ENCODE results near the gene CNTNAP2. TPM values are rescaled to one million over a fixed set of nuclear protein-coding genes. Genes with fewer than 3 reads are reported as not detected.

Gene CNTNAP2
- total RNA-seq, 1 experiment from 2014 or later = 42.5 TPM

DNA sequence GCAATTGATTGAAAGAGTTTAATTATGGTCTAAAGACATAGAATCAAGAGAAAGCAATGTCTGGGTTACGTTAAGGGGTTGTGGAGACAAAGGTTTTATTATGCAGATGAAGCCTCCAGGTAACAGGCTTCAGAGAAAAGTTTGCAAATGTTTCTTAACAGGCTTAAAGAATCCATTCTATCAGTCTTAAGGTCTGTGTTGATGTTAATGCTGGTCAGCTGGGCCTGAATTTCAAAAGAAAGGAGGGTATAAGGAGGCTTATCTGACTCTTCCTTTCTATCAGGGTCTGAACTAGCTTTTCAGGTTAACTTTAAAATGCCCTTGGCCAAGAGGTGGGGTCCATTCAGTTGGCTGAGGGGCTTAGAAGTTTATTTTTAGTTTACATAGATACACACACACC, 1469.5 kb downstream of the CNTNAP2 start:
- intact Hi-C loops (cut with micrococcal nuclease; ENCODE audit: unreplicated experiment) = no loop called here
- H3K36me3 ChIP-seq (ENCODE audit: control insufficient read depth, insufficient read depth, low read length) = no peaks in the 10 kb centered on the region
- H3K4me1 ChIP-seq = no peaks in the 10 kb centered on the region
- Mint-ChIP-seq H3K27me3 (ENCODE audit: insufficient read depth, unreplicated experiment) (no peaks in the 10 kb centered on the region), H3K4me3 (ENCODE audit: unreplicated experiment) (no peak overlapping the region), H3K36me3 (ENCODE audit: insufficient read depth, unreplicated experiment) (no peaks in the 10 kb centered on the region), H3K9me3 (ENCODE audit: unreplicated experiment) (no peaks in the 10 kb centered on the region), H3K27ac (ENCODE audit: unreplicated experiment) (no peak overlapping the region), H3K4me1 (ENCODE audit: low read depth, unreplicated experiment) (no peaks in the 10 kb centered on the region)
- H3K9me3 ChIP-seq = 0 out of 2 replicates have a peak, but pooled peaks cover 2% of the 10 kb centered on the region
- TF ChIP-seq, protein P1, sequence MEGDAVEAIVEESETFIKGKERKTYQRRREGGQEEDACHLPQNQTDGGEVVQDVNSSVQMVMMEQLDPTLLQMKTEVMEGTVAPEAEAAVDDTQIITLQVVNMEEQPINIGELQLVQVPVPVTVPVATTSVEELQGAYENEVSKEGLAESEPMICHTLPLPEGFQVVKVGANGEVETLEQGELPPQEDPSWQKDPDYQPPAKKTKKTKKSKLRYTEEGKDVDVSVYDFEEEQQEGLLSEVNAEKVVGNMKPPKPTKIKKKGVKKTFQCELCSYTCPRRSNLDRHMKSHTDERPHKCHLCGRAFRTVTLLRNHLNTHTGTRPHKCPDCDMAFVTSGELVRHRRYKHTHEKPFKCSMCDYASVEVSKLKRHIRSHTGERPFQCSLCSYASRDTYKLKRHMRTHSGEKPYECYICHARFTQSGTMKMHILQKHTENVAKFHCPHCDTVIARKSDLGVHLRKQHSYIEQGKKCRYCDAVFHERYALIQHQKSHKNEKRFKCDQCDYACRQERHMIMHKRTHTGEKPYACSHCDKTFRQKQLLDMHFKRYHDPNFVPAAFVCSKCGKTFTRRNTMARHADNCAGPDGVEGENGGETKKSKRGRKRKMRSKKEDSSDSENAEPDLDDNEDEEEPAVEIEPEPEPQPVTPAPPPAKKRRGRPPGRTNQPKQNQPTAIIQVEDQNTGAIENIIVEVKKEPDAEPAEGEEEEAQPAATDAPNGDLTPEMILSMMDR (IDR thresholded peaks at IDR 0.05; ENCODE audit: insufficient read depth in 1 of 2, low read depth in 1 of 2, low read length in 1 of 2, severe bottlenecking in 1 of 2, unreplicated experiment in 1 of 2) = no peak
- H3K4me3 ChIP-seq (ENCODE audit: low read depth, low read length) = no peak overlapping the region
- no peaks in the 10 kb centered on the region for H3K27me3 ChIP-seq (replicated peaks; ENCODE audit: control insufficient read depth, insufficient read depth, low read length)
- BruUV-seq (replicated peaks) = no TSS peak
- ChIA-PET CTCF (no interaction called here), POLR2A (no interaction called here)
- DNase-seq = no peak

DNA sequence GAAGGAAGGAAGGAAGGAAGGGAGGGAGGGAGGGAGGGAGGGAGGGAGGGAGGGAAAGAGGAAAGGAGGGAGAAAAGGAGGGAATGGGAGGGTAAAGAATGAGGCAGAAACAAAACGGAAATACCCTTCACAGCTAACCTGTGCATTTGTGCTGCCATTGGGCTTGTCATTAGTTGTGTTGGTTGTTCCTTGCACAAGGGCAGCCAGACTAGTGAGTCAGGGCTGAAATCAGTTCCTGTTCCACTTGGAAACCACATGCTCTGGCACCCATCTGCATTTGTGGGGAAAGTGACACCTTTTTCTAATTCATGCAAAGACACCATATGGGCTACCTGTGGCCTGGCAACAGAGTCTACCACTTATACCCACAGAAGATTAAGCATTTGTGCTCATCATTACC, 1469.9 kb downstream of the CNTNAP2 start:
- Mint-ChIP-seq H3K36me3 (ENCODE audit: insufficient read depth, unreplicated experiment) (no peaks in the 10 kb centered on the region), H3K27me3 (ENCODE audit: insufficient read depth, unreplicated experiment) (no peaks in the 10 kb centered on the region), H3K4me1 (ENCODE audit: low read depth, unreplicated experiment) (no peaks in the 10 kb centered on the region), H3K9me3 (ENCODE audit: unreplicated experiment) (no peaks in the 10 kb centered on the region), H3K4me3 (ENCODE audit: unreplicated experiment) (no peak overlapping the region), H3K27ac (ENCODE audit: unreplicated experiment) (no peak overlapping the region)
- DNase-seq = no peak
- CTCF ChIA-PET = no interaction called here
- Histone ChIP-seq H3K36me3 (ENCODE audit: control insufficient read depth, insufficient read depth, low read length) (no peaks in the 10 kb centered on the region), H3K4me3 (ENCODE audit: low read depth, low read length) (no peak overlapping the region), H3K9me3 (0 out of 2 replicates have a peak, but pooled peaks cover 2% of the 10 kb centered on the region), H3K27me3 (replicated peaks; ENCODE audit: control insufficient read depth, insufficient read depth, low read length) (no peaks in the 10 kb centered on the region), H3K4me1 (no peaks in the 10 kb centered on the region)
- intact Hi-C loops (cut with micrococcal nuclease; ENCODE audit: unreplicated experiment) = no loop called here
- TF ChIP-seq, protein P1 (IDR thresholded peaks at IDR 0.05; ENCODE audit: insufficient read depth in 1 of 2, low read depth in 1 of 2, low read length in 1 of 2, severe bottlenecking in 1 of 2, unreplicated experiment in 1 of 2) = no peak
- POLR2A ChIA-PET = no interaction called here
- no TSS peak for BruUV-seq (replicated peaks)

DNA sequence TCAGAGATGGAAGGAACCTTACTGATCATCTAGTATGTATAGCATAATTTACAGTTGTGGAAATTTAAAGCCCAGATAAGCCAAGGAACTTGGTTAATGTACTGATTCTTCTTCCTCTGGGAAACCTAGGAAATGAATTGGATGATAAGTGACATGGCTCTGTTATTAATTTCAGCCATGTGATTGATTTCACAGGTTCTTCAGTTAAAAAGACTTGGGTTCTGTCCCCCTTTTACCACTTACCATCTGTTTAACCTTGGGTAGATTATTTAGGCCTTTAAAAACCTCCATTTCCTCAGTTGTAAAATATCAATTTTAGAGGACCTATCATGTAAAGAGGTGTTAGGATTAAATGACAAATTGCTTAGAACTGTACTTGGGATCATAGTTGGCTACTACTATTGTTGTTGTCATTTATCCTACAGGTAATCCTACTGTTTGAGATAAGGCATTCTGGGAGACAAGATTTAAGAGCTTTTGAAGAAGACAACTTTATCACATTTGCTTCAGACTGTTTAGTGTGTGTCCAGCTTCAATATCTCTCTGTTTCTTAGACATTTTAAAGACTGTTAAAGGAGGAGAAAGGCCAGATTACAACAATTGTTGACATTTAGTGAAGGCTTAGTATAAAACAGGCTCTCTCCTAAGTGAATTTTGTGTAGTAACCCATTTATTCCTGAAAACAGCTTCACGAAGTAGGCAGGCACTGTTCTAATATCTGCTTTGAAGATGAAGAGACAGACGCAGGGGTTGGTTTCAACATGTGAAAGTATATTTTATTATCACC, 1476.9 kb downstream of the CNTNAP2 start:
- no TSS peak for BruUV-seq (replicated peaks)
- H3K9me3 ChIP-seq = 0 out of 2 replicates have a peak, but pooled peaks cover 2% of the 10 kb centered on the region
- POLR2A ChIA-PET = no interaction called here
- H3K9me3 Mint-ChIP-seq (ENCODE audit: unreplicated experiment) = no peaks in the 10 kb centered on the region
- no peak overlapping the region for H3K4me3 ChIP-seq (ENCODE audit: low read depth, low read length)
- intact Hi-C loops (cut with micrococcal nuclease; ENCODE audit: unreplicated experiment) = no loop called here
- no peak overlapping the region for H3K4me3 Mint-ChIP-seq (ENCODE audit: unreplicated experiment)
- no peaks in the 10 kb centered on the region for H3K27me3 ChIP-seq (replicated peaks; ENCODE audit: control insufficient read depth, insufficient read depth, low read length)
- peaks cover 13% of the 10 kb centered on the region for H3K27me3 Mint-ChIP-seq (ENCODE audit: insufficient read depth, unreplicated experiment)
- H3K36me3 ChIP-seq (ENCODE audit: control insufficient read depth, insufficient read depth, low read length) = no peaks in the 10 kb centered on the region
- CTCF ChIA-PET = no interaction called here
- H3K4me1 Mint-ChIP-seq (ENCODE audit: low read depth, unreplicated experiment) = no peaks in the 10 kb centered on the region
- no peaks in the 10 kb centered on the region for H3K36me3 Mint-ChIP-seq (ENCODE audit: insufficient read depth, unreplicated experiment)
- no peak for DNase-seq
- no peak overlapping the region for H3K27ac Mint-ChIP-seq (ENCODE audit: unreplicated experiment)
- no peaks in the 10 kb centered on the region for H3K4me1 ChIP-seq
- TF ChIP-seq, protein P1 (IDR thresholded peaks at IDR 0.05; ENCODE audit: insufficient read depth in 1 of 2, low read depth in 1 of 2, low read length in 1 of 2, severe bottlenecking in 1 of 2, unreplicated experiment in 1 of 2) = no peak

Data from Caco-2 (cell line).